ENCODE data around the gene ACSM2A. TPM values are rescaled to one million over a fixed set of nuclear protein-coding genes. Genes with fewer than 3 reads are reported as not detected.
"Not testable (repeated sequence)": the region's sequence is repeated elsewhere in the genome, so short reads cannot be mapped to it uniquely, and the experiment has no call there.

ACSM2A gene
- total RNA-seq, 1 experiment from 2014 or later = not detected

DNA sequence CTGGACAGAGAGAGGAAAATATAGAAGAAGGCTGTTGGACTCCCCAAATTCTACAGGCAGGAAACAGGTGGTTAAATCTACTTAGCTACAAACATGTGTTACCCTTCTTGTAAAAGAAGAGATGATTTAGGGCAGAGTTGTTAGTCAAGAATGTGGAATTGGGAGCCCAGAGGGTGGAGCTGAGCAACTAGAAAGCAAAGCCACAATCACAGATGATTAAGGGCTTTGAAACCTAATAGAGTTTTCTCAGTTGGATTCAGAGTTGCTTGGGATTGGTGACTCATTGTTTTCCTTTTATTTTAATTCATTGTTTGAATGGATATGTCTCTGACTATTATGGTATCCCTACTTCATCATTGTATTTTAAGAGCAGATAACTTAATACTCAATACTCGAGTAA lies 35.8 kb upstream of the ACSM2A start:
- Histone ChIP-seq H3K23me2 (ENCODE audit: insufficient read length, low read depth, low read length, poor library complexity, severe bottlenecking) (no peaks in the 10 kb centered on the region), H2BK12ac (ENCODE audit: insufficient read length, low read depth, low read length) (no peak overlapping the region), H2BK20ac (ENCODE audit: low read depth, low read length, poor library complexity, severe bottlenecking) (no peak overlapping the region), H3K18ac (ENCODE audit: insufficient read length, low read depth, low read length) (no peak overlapping the region), H3K9ac (ENCODE audit: extremely low read depth, insufficient read length, low read length) (no peak overlapping the region), H2BK5ac (ENCODE audit: insufficient read length, low read length) (no peak overlapping the region), H2AK5ac (ENCODE audit: insufficient read length, low read length) (no peak overlapping the region), H3K4me1 (ENCODE audit: insufficient read depth, low read length) (no peaks in the 10 kb centered on the region), H3K9me3 (ENCODE audit: control insufficient read depth, low read depth, low read length) (no peaks in the 10 kb centered on the region), H3K4me2 (ENCODE audit: insufficient read depth, insufficient read length, low read length) (no peak overlapping the region), H3K23ac (ENCODE audit: insufficient read length, low read depth, low read length) (no peak overlapping the region), H3T11ph (ENCODE audit: low read length) (no peak overlapping the region), H2BK120ac (ENCODE audit: low read depth, low read length, poor library complexity, severe bottlenecking) (no peak overlapping the region), H3K79me1 (ENCODE audit: insufficient read depth, low read depth, low read length, poor library complexity, severe bottlenecking) (no peaks in the 10 kb centered on the region), H3K79me2 (ENCODE audit: insufficient read depth, low read length) (no peaks in the 10 kb centered on the region), H4K5ac (ENCODE audit: insufficient read length, low read depth, low read length) (no peak overlapping the region), H3K27me3 (ENCODE audit: insufficient read depth, low read length) (no peaks in the 10 kb centered on the region), H3K4ac (ENCODE audit: low read depth, low read length) (no peak overlapping the region), H4K20me1 (ENCODE audit: control insufficient read depth, insufficient read depth, insufficient read length) (no peaks in the 10 kb centered on the region), H2AFZ (ENCODE audit: low read length) (no peak overlapping the region), H3K14ac (ENCODE audit: insufficient read depth, low read length) (no peak overlapping the region), H4K91ac (ENCODE audit: insufficient read length, low read depth, low read length) (no peak overlapping the region), H4K8ac (replicated peaks; ENCODE audit: insufficient read length, low read depth, low read length) (no peak overlapping the region), H3K27ac (ENCODE audit: insufficient read length, low read depth, low read length) (no peak overlapping the region), H2BK15ac (ENCODE audit: low read depth, low read length) (no peak overlapping the region), H3K56ac (ENCODE audit: insufficient read length, low read depth, low read length) (no peak overlapping the region)
- no peaks in the 10 kb centered on the region for H3K4me1 Mint-ChIP-seq
- no peaks in the 10 kb centered on the region; a peak in 1 of 7 replicates for H3K36me3 Mint-ChIP-seq (ENCODE audit: insufficient read depth in 1 of 3, low read depth in 3 of 3)
- peaks cover 0 to 9% of the 10 kb centered on the region in 2 experiments; a peak in 3 of 5 replicates for H3K9me3 Mint-ChIP-seq
- TF ChIP-seq, protein P1, sequence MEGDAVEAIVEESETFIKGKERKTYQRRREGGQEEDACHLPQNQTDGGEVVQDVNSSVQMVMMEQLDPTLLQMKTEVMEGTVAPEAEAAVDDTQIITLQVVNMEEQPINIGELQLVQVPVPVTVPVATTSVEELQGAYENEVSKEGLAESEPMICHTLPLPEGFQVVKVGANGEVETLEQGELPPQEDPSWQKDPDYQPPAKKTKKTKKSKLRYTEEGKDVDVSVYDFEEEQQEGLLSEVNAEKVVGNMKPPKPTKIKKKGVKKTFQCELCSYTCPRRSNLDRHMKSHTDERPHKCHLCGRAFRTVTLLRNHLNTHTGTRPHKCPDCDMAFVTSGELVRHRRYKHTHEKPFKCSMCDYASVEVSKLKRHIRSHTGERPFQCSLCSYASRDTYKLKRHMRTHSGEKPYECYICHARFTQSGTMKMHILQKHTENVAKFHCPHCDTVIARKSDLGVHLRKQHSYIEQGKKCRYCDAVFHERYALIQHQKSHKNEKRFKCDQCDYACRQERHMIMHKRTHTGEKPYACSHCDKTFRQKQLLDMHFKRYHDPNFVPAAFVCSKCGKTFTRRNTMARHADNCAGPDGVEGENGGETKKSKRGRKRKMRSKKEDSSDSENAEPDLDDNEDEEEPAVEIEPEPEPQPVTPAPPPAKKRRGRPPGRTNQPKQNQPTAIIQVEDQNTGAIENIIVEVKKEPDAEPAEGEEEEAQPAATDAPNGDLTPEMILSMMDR (conservative IDR thresholded peaks at IDR 0.05) = no peak
- H3K4me3 Mint-ChIP-seq = no peak overlapping the region
- no peak for DNase-seq
- H3K27ac Mint-ChIP-seq = no peak overlapping the region
- WGBS (ENCODE audit: extremely low coverage, insufficient read length, low lambda C conversion rate) = no CpG with 5 or more reads among the region's 1 CpG
- H3K27me3 Mint-ChIP-seq (ENCODE audit: low read depth) = no peaks in the 10 kb centered on the region

DNA sequence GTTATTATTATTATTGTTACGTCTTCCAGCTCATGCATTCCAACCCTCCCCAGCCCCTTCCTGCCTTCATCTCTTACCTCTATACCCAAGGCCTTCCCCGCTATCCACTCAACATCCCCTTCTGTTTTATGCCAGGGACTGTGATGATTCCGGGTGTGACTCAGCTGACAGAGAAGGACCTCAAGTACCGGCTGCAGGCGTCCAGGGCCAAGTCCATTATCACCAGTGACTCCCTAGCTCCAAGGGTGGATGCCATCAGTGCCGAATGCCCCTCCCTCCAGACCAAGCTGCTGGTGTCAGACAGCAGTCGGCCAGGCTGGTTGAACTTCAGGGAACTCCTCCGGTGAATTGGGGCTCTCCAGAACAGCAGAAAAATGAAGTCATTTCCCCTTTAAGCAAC lies 32.2 kb upstream of the ACSM2A start:
- H2BK20ac ChIP-seq (ENCODE audit: low read depth, low read length, poor library complexity, severe bottlenecking); H3K4me1 Mint-ChIP-seq; H3K9ac ChIP-seq (ENCODE audit: extremely low read depth, insufficient read length, low read length); H3K79me1 ChIP-seq (ENCODE audit: insufficient read depth, low read depth, low read length, poor library complexity, severe bottlenecking); H3K56ac ChIP-seq (ENCODE audit: insufficient read length, low read depth, low read length); H4K5ac ChIP-seq (ENCODE audit: insufficient read length, low read depth, low read length); H3K27ac ChIP-seq (ENCODE audit: insufficient read length, low read depth, low read length); H2BK15ac ChIP-seq (ENCODE audit: low read depth, low read length); H3K9me3 ChIP-seq (ENCODE audit: control insufficient read depth, low read depth, low read length); H3K27ac Mint-ChIP-seq; H3T11ph ChIP-seq (ENCODE audit: low read length); DNase-seq; H3K9me3 Mint-ChIP-seq; H4K20me1 ChIP-seq (ENCODE audit: control insufficient read depth, insufficient read depth, insufficient read length); H3K4me3 Mint-ChIP-seq; H2BK5ac ChIP-seq (ENCODE audit: insufficient read length, low read length); H2BK120ac ChIP-seq (ENCODE audit: low read depth, low read length, poor library complexity, severe bottlenecking); H3K23ac ChIP-seq (ENCODE audit: insufficient read length, low read depth, low read length); H3K79me2 ChIP-seq (ENCODE audit: insufficient read depth, low read length); H3K27me3 ChIP-seq (ENCODE audit: insufficient read depth, low read length); H3K36me3 Mint-ChIP-seq (ENCODE audit: insufficient read depth in 1 of 3, low read depth in 3 of 3); H3K4me2 ChIP-seq (ENCODE audit: insufficient read depth, insufficient read length, low read length); H2AFZ ChIP-seq (ENCODE audit: low read length); H3K14ac ChIP-seq (ENCODE audit: insufficient read depth, low read length); H2BK12ac ChIP-seq (ENCODE audit: insufficient read length, low read depth, low read length); H3K23me2 ChIP-seq (ENCODE audit: insufficient read length, low read depth, low read length, poor library complexity, severe bottlenecking); H2AK5ac ChIP-seq (ENCODE audit: insufficient read length, low read length); H4K8ac ChIP-seq (replicated peaks; ENCODE audit: insufficient read length, low read depth, low read length); H3K4ac ChIP-seq (ENCODE audit: low read depth, low read length); H3K18ac ChIP-seq (ENCODE audit: insufficient read length, low read depth, low read length); H4K91ac ChIP-seq (ENCODE audit: insufficient read length, low read depth, low read length); H3K4me1 ChIP-seq (ENCODE audit: insufficient read depth, low read length); H3K27me3 Mint-ChIP-seq (ENCODE audit: low read depth): not testable (repeated sequence)
- WGBS (ENCODE audit: extremely low coverage, insufficient read length, low lambda C conversion rate) = no CpG with 5 or more reads among the region's 8 CpGs
